ENCODE results near the gene PDIA2. TPM values are rescaled to one million over a fixed set of nuclear protein-coding genes. Genes with fewer than 3 reads are reported as not detected.

Gene PDIA2
- total RNA-seq, 4 donors from 2014 or later, result 0.22 to 0.94 TPM; not detected in 2

DNA sequence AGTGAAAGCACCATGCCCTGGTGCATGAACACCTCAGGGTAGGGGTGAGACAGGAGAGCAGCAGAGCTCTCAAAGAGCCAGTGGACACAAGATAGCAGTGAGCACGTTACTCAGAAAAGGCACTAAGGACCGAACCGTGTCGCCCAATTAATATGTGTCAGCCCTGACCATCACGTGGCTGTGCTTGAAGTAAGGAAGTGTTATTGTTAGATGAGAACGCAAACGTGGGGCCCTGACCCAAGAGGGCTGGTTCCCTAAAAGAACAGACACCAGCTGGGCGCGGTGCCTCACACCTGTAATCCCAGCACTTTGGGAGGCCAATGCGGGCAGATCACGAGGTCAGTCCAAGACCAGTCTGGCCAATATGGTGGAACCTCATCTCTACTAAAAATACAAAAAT, 53.3 kb downstream of the PDIA2 start:
- no peak for TF ChIP-seq CTCF (IDR thresholded peaks at IDR 0.05; ENCODE audit: low read depth)

Other genes starting within 250 kb of the PDIA2 start
- gene POLR3K, start 229.6 kb upstream of the PDIA2 start, total RNA-seq, result 1 to 10 TPM; 1.5 to 7.3 (median 4.8) TPM
- gene SNRNP25, start 229.3 kb upstream of the PDIA2 start, total RNA-seq, result 10 to 100 TPM; 12.8 to 21.9 (median 15.2) TPM
- 10 to 100 TPM; 17.2 to 72.7 (median 27.9) TPM for gene RHBDF1, start 210.5 kb upstream of the PDIA2 start, total RNA-seq
- gene MPG, start 204.9 kb upstream of the PDIA2 start, total RNA-seq, result 100 to 1,000 TPM in 1 of 4 donors, 10 to 100 TPM in 3; 50.2 to 108 (median 83.5) TPM
- 10 to 100 TPM; 18.7 to 39.2 (median 24.7) TPM for gene NPRL3, start 144.5 kb upstream of the PDIA2 start, total RNA-seq
- gene HBZ, start 130.5 kb upstream of the PDIA2 start, total RNA-seq, result 1 to 10 TPM in 1 of 4 donors, under 1 TPM in 1, not detected in 2; 0.88 to 3.0 TPM
- 1 to 10 TPM in 2 of 4 donors, not detected in 2; 1.3 to 2.4 TPM for gene HBM, start 117.2 kb upstream of the PDIA2 start, total RNA-seq
- 100 to 1,000 TPM in 2 of 4 donors, 10 to 100 TPM in 2; 25.2 to 313 (median 90.4) TPM for gene HBA2, start 110.3 kb upstream of the PDIA2 start, total RNA-seq
- 10 to 100 TPM; 11.9 to 71.7 (median 41.0) TPM for gene HBA1, start 106.5 kb upstream of the PDIA2 start, total RNA-seq
- gene HBQ1, start 102.7 kb upstream of the PDIA2 start, total RNA-seq, result not detected
- 100 to 1,000 TPM in 2 of 4 donors, 10 to 100 TPM in 2; 73.9 to 133 (median 94.1) TPM for gene LUC7L, start 53.7 kb upstream of the PDIA2 start, total RNA-seq
- gene FAM234A, start 48.3 kb upstream of the PDIA2 start, total RNA-seq, result 100 to 1,000 TPM in 1 of 4 donors, 10 to 100 TPM in 3; 43.4 to 117 (median 50.2) TPM
- 10 to 100 TPM in 2 of 4 donors, 1 to 10 TPM in 2; 6.2 to 20.2 (median 11.4) TPM for gene RGS11, start 7.2 kb upstream of the PDIA2 start, total RNA-seq
- gene ARHGDIG, start 2.6 kb upstream of the PDIA2 start, total RNA-seq, result not detected
- gene AXIN1, start 69.6 kb downstream of the PDIA2 start, total RNA-seq, result 10 to 100 TPM; 11.1 to 19.0 (median 15.0) TPM
- 10 to 100 TPM; 37.3 to 59.9 (median 47.5) TPM for gene MRPL28, start 87.4 kb downstream of the PDIA2 start, total RNA-seq
- 10 to 100 TPM; 18.3 to 43.5 (median 28.3) TPM for gene PGAP6, start 98.8 kb downstream of the PDIA2 start, total RNA-seq
- gene NME4, start 114.0 kb downstream of the PDIA2 start, total RNA-seq, result 100 to 1,000 TPM in 2 of 4 donors, 10 to 100 TPM in 2; 62.1 to 120 (median 96.5) TPM
- 10 to 100 TPM in 3 of 4 donors, 1 to 10 TPM in 1; 9.8 to 54.8 (median 20.3) TPM for gene DECR2, start 118.7 kb downstream of the PDIA2 start, total RNA-seq
- 10 to 100 TPM; 10.9 to 35.0 (median 21.0) TPM for gene RAB11FIP3, start 142.5 kb downstream of the PDIA2 start, total RNA-seq
- gene CAPN15, start 244.5 kb downstream of the PDIA2 start, total RNA-seq, result 10 to 100 TPM in 3 of 4 donors, 1 to 10 TPM in 1; 7.6 to 30.0 (median 13.3) TPM